ENCODE measurements around the gene ALK.

ALK gene

DNA sequence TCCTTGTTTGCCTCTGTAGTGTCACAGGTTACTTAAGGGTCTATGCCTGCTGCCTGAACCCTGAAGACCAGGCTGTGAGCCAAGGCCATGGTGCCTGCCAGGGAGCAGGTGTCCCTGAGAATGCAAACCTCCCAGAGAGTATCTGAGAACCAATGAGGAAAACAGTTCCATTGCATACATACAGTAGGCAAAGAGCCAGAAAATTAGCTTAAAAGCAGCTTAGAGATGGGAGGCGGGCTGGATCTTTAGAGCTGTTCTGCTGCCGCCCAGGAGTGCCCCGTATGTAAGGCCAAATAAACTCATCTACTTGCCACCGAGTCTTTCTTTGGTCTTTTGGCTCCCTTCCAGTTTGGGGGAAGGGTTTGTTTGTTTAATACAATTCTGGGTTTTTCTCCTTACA lies 478.2 kb downstream of the ALK start:
- H3K27ac ChIP-seq = no peak overlapping the region
- TF ChIP-seq, protein P1, sequence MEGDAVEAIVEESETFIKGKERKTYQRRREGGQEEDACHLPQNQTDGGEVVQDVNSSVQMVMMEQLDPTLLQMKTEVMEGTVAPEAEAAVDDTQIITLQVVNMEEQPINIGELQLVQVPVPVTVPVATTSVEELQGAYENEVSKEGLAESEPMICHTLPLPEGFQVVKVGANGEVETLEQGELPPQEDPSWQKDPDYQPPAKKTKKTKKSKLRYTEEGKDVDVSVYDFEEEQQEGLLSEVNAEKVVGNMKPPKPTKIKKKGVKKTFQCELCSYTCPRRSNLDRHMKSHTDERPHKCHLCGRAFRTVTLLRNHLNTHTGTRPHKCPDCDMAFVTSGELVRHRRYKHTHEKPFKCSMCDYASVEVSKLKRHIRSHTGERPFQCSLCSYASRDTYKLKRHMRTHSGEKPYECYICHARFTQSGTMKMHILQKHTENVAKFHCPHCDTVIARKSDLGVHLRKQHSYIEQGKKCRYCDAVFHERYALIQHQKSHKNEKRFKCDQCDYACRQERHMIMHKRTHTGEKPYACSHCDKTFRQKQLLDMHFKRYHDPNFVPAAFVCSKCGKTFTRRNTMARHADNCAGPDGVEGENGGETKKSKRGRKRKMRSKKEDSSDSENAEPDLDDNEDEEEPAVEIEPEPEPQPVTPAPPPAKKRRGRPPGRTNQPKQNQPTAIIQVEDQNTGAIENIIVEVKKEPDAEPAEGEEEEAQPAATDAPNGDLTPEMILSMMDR (conservative IDR thresholded peaks at IDR 0.05) = no peak
- TF ChIP-seq ZFX (IDR thresholded peaks at IDR 0.05) = no peak

DNA sequence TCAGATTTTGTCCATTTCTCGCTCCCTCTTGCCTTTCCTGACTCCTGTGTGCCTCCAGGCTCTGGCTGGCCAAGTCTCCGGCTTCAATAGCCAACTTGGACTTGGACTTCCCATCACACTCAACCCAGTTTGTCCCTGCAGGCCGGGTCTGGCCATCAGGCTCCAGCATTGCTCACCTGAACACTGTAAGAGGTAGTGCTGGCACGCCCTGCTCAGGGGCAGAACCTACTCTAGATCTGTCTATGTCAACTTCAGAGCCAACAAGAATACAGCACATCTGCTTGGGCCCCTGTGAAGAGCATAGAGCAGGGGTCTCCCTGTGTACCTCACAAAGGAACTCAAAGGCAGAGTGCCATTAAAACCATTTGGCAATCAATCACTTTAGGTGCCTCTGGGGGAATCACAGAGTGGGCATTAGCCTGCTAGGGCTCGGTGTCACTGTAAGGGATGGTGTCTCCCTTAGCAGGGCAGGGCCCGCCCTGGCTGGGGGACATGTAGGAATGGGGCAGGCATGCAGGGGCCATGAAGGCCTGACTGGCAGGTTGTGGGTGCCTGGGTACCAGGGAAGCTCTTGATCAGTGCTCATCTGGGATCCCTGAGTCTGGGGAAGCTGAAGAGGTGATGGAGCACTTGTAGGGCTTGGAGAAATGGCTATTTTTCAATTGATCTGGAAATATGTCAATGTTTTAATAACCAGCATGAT lies 480.3 kb downstream of the ALK start:
- no peak for TF ChIP-seq ZFX (IDR thresholded peaks at IDR 0.05)
- TF ChIP-seq, protein P1 (conservative IDR thresholded peaks at IDR 0.05) = no peak
- no peak overlapping the region for H3K27ac ChIP-seq

- TF ChIP-seq, protein P1 (conservative IDR thresholded peaks at IDR 0.05) = no peak
- no peak for TF ChIP-seq ZFX (IDR thresholded peaks at IDR 0.05)
- H3K27ac ChIP-seq = no peak overlapping the region
These were observed 487.5 kb downstream of the ALK start for GRCh38 chr2:29433920-29434319.

GRCh38 chr2:29433128-29433527 lies 488.3 kb downstream of the ALK start:
- TF ChIP-seq ZFX (IDR thresholded peaks at IDR 0.05) = no peak
- TF ChIP-seq, protein P1 (conservative IDR thresholded peaks at IDR 0.05) = no peak
- no peak overlapping the region for H3K27ac ChIP-seq

DNA sequence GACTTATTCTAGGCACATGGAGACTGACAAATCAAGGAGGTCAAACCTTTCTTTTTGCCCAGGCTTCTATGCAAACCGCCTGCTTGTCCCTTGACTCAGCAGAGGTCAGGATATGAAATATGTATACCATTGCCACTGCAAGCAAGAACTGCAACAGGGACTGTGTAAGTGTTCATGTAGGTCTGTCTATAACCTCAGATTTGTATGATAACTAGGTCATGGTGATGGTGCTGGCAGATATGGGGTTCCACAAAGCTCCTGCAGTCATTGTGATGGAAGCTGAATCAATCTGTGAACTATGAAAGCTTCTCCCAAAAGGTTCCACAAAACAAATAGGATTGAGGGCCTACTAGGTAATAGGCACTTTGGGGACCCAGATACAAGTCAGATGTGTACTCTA lies 489.9 kb downstream of the ALK start:
- TF ChIP-seq, protein P1 (conservative IDR thresholded peaks at IDR 0.05) = no peak
- no peak for TF ChIP-seq ZFX (IDR thresholded peaks at IDR 0.05)
- H3K27ac ChIP-seq = no peak overlapping the region

DNA sequence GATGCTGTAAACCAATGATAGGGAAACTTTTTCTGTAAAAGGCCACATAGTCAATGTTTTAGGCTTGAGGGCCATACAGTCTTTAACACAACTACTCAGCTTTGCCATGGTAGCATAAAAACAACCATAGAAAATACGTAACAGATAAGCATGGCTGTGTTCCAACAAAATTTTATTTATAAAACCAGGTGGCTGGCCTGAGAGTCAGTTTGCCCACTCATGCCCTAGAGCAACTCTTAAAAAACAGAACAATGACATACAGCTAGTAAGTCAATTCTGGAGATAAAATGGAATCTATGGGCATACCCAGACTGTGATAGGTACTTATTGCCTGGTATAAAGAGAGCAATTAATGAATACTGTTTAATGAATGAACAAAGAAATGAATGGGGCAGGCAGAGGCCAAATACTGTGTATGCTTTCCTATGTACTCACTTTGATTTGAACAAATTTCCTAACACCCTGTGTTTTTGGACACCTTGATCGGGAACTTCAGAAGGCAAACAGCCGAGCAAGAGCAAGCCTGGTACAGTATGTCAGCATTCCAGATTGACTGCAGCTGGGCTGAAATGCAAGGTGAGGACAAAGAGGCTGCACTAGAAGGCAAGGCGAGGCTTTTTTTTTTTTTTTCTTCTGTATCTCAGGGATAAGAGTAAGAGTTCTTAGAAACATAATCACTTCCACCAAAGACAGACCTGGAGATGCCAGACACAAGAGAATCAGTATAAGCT lies 490.8 kb downstream of the ALK start:
- no peak overlapping the region for H3K27ac ChIP-seq
- no peak for TF ChIP-seq ZFX (IDR thresholded peaks at IDR 0.05)
- TF ChIP-seq, protein P1 (conservative IDR thresholded peaks at IDR 0.05) = no peak

GRCh38 chr2:29426354-29426753 lies 495.0 kb downstream of the ALK start:
- H3K27ac ChIP-seq = no peak overlapping the region
- TF ChIP-seq, protein P1 (conservative IDR thresholded peaks at IDR 0.05) = no peak
